NCI-H774 (cell line): ENCODE measurements around the gene BAIAP2L1.

Experiments
- DNase-seq: peaks from one replicate; lab custom pipeline; 2025; lab: John Stamatoyannopoulos, UW

The BAIAP2L1 gene

DNA sequence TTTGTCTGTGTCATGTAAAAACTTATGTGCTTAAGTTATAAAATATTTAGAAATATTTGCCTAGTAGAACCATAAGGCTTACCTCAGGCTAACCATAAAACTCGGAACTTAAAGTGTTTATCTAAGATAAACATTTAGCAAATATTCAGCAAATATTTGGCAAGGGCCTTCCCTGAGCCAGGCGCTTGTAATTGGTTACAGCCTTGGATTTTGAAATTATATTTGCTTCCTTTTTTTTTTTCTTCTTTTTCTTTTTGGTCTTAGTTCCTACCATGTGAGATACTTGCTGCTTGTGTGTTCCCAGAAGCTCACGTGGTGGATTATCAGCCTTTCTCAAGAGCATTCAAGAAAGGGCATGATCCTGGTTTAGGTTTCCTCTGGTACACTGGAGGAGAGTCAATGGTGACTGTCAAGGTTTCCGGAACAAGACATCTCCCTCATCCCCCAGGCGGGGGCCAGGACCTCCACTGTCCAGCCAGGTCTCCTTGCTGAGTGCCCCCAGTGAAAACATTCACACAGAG lies 124.6 kb downstream of the BAIAP2L1 start:
- no peak for DNase-seq

DNA sequence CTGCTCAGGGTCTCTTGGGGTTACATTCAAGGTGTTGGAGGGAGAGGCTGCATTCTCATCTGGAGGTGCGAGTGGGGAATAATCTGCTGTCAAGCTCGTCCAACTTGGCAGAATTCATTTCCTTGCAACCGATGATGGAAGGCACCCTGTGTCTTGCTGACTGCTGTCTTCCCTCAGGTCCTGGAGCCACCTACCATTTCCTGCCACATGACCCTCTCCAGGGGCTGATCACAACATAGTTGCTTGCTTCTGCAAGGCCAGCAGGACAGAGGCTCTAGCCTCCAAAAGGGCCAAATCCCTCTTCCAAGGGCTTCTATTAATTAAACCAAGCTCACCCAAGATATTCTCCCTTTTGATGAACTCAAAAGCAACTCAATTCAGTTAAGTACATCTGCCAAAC lies 133.6 kb downstream of the BAIAP2L1 start:
- DNase-seq: no peak

DNA sequence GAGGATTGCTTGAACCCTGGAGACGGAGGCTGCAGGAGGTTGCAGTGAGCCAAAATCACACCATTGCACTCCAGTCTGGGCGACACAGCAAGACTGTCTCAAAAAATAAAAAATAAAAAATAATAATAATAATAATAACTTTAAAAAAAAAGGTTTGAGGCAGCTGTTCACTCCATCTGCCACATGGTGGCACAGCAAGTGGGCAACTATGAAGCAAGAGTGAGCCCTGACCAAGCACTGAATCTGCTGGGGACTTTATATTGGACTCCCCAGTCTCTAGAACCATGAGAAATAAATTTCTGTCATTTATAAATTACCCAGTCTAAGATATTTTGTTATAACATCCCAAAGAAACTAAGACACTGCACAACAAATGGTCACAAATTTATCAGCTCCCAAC lies 134.1 kb downstream of the BAIAP2L1 start:
- no peak for DNase-seq

DNA sequence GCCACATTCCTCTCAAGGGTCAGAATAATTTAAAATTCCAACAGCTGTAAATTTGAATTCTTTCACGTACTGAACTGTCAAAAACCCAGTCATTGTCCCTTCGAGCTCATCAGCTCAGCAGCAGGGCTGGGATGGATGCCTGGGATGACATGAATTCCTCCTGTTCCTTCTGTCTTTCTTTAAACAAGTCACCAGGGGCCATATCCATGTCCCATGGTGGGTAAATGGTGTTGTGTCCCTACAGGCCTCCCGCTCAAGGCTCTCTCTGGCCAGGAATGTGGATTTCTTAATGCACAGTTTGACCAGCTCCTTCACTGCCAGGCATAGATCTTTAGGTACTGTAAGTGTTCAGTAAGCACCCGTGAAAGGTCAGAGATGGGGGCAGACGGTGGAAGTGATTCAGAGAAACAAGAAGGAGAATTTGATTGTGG lies 135.0 kb downstream of the BAIAP2L1 start:
- no peak for DNase-seq

DNA sequence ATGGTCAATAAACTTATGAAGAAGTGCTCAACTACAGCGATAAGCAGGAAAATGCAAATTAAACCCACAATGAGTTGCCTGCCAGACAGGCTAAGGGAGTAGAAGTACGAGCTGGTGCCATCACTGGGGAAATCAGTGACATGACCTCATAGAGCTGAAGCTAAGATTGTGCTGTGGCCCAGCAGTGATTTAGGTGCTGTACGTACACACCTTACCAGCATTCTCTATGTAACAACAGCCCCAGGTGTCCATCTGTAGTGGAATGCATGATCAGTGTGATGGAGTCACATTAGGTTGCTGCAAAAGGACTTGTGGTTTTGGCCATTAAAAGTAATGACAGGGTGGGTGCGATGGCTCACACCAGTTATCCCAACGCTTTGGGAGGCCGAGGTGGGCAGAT lies 143.2 kb downstream of the BAIAP2L1 start:
- no peak for DNase-seq

DNA sequence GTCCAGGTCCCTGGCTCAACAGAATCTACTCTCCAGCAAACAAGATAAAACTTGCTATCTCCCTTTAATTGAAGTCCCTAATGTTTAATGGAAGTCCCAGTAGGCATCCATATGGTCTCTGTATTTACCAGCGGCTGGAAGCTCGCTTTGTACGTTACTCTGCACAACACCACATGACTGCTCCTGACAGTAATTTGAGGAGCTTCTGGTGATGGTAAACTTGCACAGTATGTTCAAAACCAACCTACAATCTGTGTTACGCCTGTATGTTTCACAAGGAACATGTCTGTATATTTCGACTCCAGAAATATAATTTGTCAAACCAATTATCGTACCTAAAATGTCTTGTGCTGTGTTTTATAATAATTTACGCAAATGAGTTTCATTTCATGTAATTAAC lies 144.5 kb downstream of the BAIAP2L1 start:
- DNase-seq: no peak

DNA sequence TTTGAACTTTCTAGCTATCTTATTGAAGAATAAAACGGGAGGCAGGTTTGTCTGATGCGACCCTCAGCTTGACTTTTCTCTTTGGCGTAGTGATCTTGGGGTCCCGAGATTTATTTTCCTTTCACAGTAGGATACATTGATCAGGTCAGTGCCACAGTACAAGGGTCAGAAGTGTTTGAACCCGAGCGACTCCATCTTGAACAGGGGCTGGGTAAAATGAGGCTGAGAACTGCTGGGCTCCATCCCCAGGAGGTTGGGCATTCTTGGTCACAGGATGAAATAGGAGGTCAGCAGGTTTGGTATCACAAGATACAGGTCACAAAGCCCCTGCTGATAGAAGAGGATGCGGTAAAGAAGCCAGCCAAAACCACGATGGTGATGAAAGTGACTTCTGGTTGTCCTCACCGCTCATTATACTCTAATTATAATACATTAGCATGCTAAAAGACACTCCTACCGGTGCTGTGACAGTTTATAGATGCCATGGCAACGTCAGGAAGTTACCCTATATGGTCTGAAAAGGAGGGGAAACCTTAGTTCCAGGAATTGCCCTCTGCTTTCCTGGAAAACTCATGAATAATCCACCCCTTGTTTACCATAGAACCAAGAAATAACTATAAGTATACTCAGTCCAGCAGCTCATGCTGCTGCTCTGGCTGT lies 145.8 kb downstream of the BAIAP2L1 start:
- no peak for DNase-seq

DNA sequence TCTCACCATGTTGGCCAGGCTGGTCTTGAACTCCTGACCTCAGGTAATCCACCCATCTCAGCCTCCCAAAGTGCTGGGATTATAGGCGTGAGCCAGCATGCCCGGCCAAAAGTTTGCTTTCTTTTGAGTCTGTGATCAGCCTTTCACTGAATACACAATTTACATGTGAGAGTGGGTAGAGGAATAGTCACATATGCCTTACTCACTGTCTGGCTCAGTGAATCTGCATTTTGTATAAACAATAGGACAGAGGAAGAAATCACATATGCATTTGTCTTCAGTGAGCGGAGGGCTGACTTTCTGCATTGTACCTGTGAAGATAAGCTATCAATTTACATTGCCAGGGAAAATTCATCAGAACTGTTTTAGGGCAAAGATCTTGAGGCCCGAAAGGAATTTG lies 146.4 kb downstream of the BAIAP2L1 start:
- DNase-seq: no peak

DNA sequence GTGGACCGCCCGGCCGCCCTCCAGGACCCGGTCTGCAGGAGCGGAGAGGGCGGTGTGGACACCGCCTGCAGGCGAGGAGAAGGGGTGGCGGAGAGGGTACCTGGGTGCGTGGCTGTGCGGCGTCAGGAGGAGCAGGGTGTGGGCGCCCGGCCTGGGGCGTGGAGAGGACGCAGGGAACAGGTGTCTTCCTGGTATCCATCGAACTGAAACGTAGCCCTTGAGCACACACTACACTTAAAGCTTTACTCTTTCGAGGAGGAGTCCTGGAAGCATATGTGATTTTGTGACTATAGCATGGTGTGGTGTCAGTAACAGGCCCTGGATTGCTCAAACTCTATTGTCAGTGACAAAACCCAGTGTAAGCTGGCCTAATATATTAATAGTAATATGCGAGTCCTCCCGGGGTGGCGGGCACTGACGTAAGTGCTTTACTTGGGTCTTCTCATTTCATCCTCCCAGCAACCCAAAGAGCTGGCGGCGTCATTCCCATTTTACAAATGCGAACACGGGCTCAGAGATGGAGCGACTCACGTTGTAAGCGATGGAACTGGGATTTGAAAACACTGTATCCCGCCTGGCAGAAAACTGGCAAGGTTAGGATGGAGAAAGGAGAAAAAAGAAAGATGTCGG lies 148.3 kb downstream of the BAIAP2L1 start:
- DNase-seq: no peak

DNA sequence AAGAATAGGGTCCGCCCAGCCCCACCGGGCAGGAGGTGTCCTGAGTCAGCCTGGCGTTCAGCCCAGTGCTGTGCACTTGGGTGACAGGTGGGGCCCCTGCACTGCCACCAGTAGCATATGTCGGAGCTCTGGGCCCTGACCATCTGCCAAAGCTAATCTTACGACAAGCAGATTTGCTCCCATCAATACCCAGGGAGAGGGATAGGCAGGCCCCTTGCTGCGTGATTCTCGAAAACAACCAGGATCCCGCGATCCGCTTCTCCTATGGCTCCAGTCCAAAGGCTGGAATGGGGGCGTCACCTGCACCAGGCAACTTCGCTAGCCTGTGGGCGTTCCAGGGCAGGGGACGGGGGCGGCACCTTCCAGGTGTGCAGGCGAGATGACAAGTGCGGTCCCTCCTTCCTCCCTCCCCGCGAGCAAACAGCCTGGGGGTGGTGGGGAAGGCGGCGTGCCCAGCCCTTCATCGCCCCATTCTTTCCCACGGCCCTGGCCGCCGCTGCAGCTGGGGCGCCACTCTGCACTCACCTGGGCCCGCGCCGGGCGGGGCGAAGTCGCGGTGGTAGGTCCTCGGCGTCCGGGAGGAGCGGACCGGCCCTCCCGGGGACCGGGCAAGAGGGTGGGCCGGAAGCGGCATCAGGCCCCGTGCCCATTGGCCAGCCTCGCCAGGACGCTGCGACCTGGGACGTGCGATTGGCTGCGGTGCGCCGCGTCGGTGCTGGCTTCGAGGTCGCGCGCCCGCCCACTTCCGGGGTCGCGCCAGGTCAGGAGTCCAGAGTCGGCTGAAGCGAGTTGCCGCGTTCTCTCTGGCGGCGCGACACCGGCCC lies 149.1 kb downstream of the BAIAP2L1 start, which contains the start of gene TECPR1:
Gene TECPR1, minus strand, starts transcription at position 632 of the 824 bp plus-strand sequence. CDS start 6,086 bp downstream, outside the sequence.
- peak; percentile 94 for DNase-seq

DNA sequence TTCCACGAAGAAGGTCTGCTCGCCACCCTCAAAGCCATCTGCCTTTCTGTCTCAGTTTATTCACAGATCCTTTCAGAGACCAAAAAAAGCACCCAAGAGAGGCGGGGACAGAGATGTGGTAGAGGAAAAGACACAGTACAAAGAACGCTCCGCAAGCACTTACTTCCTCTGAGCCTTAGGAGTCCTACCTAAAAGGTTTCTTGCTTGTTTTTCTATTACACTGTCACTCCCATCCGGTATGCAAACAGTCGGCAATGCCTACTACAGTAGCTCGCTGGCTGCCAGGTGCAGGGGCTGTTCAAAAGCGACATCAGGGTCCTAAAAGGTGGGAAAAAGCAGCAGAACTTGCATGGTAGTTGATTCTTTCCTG lies 149.7 kb downstream of the BAIAP2L1 start:
- DNase-seq: peak; percentile 24

DNA sequence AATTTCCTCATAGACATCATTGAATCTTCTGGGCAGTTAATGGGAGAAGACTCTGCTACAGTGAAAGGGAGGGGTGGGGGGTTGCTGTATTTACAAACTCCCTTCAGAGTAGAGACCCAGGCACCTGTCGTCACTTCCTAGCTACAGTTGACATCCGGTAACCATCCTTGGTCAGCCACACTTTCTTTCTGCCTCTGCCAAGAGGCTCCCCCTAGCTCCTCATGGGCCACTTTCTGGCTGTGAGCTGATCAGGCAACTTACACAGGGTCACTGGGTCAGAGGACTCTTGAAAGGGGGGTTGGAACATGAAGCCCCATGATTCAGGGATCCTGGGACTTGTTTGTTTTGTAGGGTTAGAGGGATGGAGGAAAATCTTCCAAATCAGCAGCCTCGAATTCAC lies 150.1 kb downstream of the BAIAP2L1 start:
- DNase-seq: no peak

DNA sequence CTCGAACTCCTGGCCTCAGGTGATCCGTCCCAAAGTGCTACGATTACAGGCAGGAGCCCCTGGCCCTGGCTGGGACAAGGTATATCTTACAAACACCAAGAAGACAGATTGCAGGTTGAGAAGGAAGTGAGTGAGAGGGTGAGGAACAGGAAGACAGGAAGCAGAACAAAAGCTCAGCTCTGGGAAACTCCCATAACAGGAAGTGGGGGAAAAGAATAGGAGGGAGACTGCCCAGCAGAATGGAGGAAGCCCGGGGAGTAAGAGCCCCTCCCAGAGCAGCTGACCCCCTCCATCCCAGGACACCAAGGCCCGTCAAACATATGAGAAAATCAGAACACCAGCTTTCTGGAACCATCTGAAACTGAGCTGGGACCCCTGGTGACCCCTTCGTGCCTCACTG lies 151.8 kb downstream of the BAIAP2L1 start:
- no peak for DNase-seq

DNA sequence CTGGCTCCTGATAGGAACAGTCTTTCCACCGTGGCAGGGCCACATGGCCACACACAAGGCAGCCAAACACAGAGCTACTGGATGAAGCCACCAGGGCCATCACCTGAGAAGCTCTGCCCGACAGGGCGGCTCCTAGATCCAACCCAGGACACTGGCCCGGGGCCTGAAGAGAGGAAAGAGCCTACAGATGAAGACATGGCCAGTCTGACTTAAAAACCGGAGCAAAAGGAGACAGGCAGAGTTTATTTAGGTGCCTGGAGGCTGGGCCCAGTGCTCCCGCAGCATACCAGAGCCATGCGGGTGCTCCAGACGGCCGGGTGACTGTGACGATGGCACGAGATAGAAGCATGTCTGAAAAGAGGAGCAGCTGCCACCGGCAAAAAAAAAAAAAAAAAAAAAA lies 152.7 kb downstream of the BAIAP2L1 start:
- no peak for DNase-seq

DNA sequence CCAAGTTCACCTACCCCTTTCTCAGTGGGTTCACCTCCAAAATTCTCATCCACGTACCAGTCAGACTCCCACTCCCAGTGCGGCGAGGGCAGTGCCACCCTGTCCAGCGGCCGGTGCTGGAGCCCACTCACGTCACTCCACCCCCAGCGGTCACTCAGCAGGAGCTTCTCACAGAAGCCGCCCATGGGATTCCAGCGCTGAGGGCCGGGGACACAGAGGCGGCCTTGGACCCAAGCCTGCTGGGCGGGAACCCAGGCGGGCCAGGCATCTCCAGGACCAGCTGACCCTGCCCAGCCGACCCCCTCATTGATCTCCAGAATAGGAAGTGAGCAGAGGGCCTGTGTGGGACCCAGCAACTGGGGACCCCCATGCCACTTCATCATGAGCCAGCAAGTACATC lies 156.0 kb downstream of the BAIAP2L1 start:
- DNase-seq: no peak

DNA sequence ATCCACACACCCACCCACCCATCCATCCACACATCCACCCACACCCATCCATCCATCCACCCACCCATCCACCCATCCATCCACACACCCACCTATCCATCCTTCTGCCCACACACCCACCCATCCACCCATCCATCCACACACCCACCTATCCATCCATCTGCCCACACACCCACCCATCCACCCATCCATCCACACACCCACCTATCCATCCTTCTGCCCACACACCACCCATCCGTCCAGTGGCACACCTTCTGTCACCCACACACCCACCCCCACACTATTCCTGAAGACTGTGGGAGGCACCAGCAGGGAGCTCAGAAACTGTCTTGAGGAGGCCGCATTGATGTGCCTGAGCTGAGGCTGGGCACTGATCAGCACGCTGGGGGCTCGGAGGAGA lies 158.0 kb downstream of the BAIAP2L1 start:
- DNase-seq: no peak

DNA sequence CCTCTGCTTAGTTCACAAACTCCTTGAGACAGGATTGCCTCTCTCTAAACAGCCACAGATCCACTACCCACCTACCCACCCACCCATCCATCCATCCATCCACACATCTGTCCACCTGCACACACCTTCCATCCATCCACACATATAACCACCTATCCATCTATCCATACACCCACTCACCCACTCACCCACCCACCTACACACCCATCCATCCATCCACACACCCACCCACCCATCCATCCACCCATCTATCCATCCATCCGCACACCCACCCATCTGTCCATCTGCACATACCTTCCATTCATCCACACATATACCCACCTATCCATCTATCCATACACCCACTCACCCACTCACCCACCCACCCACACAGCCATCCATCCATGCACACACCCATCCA lies 158.5 kb downstream of the BAIAP2L1 start:
- DNase-seq: no peak

DNA sequence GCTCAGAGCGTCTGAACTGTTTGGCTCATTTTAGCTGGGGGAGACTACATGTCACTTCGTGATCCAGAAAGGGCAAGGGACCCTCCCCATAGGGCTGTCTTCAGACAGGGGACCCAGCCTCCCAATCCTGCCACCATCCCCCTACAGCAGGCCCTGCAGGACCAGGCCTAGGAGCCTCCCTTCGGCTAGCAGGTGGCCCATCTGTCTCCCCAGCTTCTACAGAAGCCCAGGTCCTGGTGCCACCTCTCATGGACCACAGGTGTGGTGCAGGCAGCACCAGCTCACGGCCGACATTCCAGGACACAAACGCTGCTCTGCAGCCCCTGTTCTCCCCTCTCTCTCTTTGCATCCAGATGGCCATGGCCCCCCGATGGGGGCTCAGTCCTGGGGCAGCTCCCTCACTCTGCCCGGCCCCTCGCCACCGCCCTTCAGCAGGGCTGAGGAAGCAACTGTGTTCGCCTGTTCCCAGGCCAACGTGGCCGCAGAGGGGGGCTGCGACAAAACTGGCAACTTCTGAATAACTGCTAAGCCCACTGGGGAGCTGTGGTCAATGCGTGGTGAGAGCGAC lies 159.1 kb downstream of the BAIAP2L1 start:
- DNase-seq: no peak
